Common myeloid progenitor, CD34-positive (primary cell): Measurements from ENCODE around the gene SDR42E1.

Source experiments
- CTCF ChIA-PET: fragments of 350-600 bp; sonication (Branson Sonifier 250); formaldehyde crosslinking; loops from one replicate; lab custom pipeline; 2021; ENCODE audit warnings: antibody characterized with exemption; lab: Charles Lee
- POLR2A ChIA-PET: fragments of 350-600 bp; sonication (Branson Sonifier 250); formaldehyde crosslinking; loops from one replicate; lab custom pipeline; 2021; ENCODE audit warnings: antibody characterized with exemption; lab: Charles Lee
- DNase-seq, 3 donors: peaks; one replicate each; pipeline versions ENCODE4 v3.0.0 to v3.0.0-alpha.2; 2013
- H3K27ac ChIP-seq, 2 experiments: 1 replicate in 1 of 2; 2 replicates in 1 of 2; pipeline ENCODE4 v1.7.0; 2013; ENCODE audit warnings: inconsistent platforms in 2 of 2, low read length in 2 of 2, mild to moderate bottlenecking in 2 of 2, low read depth in 1 of 2, moderate library complexity in 1 of 2; ENCODE audit not compliant: severe bottlenecking in 2 of 2, insufficient read depth in 1 of 2, poor library complexity in 1 of 2
- H3K27me3 ChIP-seq, 5 experiments: replicated peaks in 2 of 5; 1 replicate in 3 of 5; 2 replicates in 2 of 5; pipeline versions ENCODE4 v1.6.1 to v1.7.0; 2013; ENCODE audit warnings: low read length in 4 of 5, mild to moderate bottlenecking in 2 of 5, moderate library complexity in 2 of 5, inconsistent platforms in 1 of 5; ENCODE audit not compliant: insufficient read depth in 5 of 5, control insufficient read depth in 4 of 5
- H3K36me3 ChIP-seq, 4 experiments: 1 replicate in 2 of 4; 2 replicates in 2 of 4; pipeline versions ENCODE4 v1.6.1 to v1.7.0; 2013; ENCODE audit warnings: low read length in 3 of 4, control low read depth in 1 of 4, mild to moderate bottlenecking in 1 of 4; ENCODE audit not compliant: control insufficient read depth in 4 of 4, insufficient read depth in 4 of 4
- H3K4me1 ChIP-seq, 4 experiments: 1 replicate in 3 of 4; 2 replicates in 1 of 4; pipeline versions ENCODE4 v1.6.1 to v1.7.1; 2013; ENCODE audit warnings: low read length in 3 of 4, mild to moderate bottlenecking in 3 of 4, control low read depth in 1 of 4, inconsistent platforms in 1 of 4, moderate library complexity in 1 of 4; ENCODE audit not compliant: control insufficient read depth in 4 of 4, insufficient read depth in 4 of 4; ENCODE audit errors: control extremely low read depth in 1 of 4
- H3K4me3 ChIP-seq, 7 experiments: 1 replicate in 4 of 7; 2 replicates in 3 of 7; pipeline versions ENCODE4 v1.5.1 to v1.7.0; 2013; ENCODE audit warnings: mild to moderate bottlenecking in 7 of 7, low read length in 6 of 7, moderate library complexity in 6 of 7, inconsistent platforms in 2 of 7, low read depth in 2 of 7, control low read depth in 1 of 7; ENCODE audit not compliant: insufficient read depth in 4 of 7, control insufficient read depth in 1 of 7; ENCODE audit errors: extremely low read depth in 1 of 7
- H3K9me3 ChIP-seq, 5 experiments: 1 replicate in 4 of 5; 2 replicates in 1 of 5; pipeline versions ENCODE4 v1.6.1 to v1.7.1; 2013; ENCODE audit warnings: low read length in 4 of 5, mild to moderate bottlenecking in 2 of 5, inconsistent platforms in 1 of 5, low read depth in 1 of 5, moderate library complexity in 1 of 5; ENCODE audit not compliant: control insufficient read depth in 4 of 5, insufficient read depth in 2 of 5; ENCODE audit errors: control extremely low read depth in 1 of 5
- WGBS: methylation state at CpG from one replicate; pipeline ENCODE4 v1.1.5; 2013; ENCODE audit not compliant: insufficient coverage; 5-methylcytosine and 5-hydroxymethylcytosine counted together

SDR42E1 gene

DNA sequence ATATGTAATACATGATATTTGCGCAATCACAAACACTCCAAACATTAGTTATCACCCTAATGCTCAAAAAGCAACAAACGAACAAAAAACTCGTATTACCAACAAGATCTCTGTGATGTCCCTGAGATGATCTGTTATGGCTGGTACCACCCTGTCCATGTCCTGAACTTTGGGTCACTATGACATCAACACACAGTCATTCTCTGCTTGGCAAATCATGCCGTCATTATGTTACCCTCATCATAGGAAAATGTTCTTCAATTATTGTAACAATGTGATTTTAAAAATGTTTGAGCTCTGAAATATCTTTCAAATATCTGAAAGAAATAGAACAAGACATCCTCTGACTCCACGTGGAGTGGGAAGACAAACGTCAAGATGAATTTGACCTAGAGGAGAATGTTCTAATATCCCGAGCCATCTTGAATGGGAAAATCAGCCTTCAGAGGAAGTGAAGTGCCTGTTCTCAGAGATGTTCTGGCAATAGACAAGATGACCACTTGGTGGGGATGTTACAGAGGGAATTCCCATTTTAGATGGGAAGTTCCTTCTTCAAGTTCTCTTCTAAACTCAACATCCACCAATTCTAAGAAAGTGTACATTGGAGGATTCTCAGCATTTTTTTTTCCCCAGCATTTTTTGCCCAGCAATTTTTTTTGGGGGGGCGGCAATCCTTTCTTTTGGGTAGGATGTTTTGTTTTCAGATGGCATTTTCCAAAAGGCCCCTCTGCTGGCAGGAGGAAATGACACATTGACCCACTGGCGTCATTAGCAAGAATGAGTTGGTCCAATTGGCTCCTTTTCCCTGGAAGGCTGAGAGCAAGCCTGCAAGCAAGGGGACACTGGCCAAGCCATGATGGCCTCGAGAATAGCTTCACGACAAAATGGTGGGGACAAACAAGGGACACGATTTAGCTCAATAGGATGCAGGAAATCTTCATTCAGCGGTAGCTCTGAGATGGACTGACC, 20.1 kb upstream of the SDR42E1 start:
- ChIA-PET CTCF (no interaction called here), POLR2A (no interaction called here)
- no peaks in the 10 kb centered on the region for H3K4me1 ChIP-seq
- peaks cover 0 to 11% (median 6%) of the 10 kb centered on the region in 5 experiments for H3K27me3 ChIP-seq
- H3K9me3 ChIP-seq, result no peaks in the 10 kb centered on the region
- no peaks in the 10 kb centered on the region for H3K36me3 ChIP-seq
- DNase-seq, result peak; percentile 36 to 65 (median 43)
- H3K27ac ChIP-seq, result no peak overlapping the region
- WGBS, result 72% methylated on average over 11 of the region's 13 CpGs
- H3K4me3 ChIP-seq, result no peak overlapping the region

DNA sequence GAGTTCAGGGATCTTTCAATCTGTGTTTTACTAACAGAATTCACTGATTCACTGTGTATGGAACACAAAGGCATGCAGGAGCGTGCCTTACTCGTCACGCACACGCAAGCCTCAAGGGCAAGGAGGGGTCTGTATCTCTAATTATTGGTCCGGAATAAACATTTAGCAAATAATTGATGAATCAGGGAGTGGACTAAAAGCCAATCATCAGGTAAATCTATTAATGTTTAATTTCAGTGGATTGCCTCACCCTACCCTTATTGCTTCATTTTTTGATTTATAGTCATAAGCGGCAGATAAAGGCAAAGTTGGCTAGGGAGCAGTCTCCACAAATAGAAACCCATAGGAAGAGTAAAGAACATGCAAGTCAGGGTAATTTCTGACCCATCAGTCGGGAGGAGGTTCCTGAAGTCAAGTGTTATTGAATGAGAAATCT, 16.4 kb upstream of the SDR42E1 start:
- ChIA-PET CTCF (no interaction called here), POLR2A (no interaction called here)
- Histone ChIP-seq H3K4me3 (no peak overlapping the region), H3K36me3 (no peaks in the 10 kb centered on the region), H3K27ac (no peak overlapping the region), H3K27me3 (peaks cover 2 to 20% (median 4%) of the 10 kb centered on the region in 5 experiments), H3K9me3 (peaks cover 0 to 3% (median 0%) of the 10 kb centered on the region in 5 experiments), H3K4me1 (no peaks in the 10 kb centered on the region)
- WGBS, result 95% methylated on average over 5 of the region's 7 CpGs
- no peak for DNase-seq

DNA sequence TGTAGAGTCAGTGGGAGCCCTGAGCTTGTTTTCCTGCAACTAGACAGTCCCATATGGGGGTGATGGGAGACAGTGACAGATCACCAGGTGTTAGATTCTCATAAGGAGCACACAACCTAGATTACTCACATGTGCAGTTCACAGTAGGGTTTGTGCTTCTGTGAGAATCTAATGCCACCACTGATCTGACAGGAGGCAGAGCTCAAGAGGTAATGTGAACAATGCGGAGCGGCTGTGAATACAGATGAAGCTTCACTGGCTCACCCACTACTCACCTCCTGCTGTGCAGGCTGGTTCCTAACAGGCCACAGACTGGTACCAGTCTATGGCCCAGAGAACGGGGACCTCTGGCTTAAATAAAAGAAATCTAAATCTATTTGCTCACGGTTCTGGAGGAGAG, 13.6 kb upstream of the SDR42E1 start:
- H3K9me3 ChIP-seq, result peaks cover 0 to 3% (median 0%) of the 10 kb centered on the region in 5 experiments
- H3K27ac ChIP-seq, result no peak overlapping the region
- POLR2A ChIA-PET, result no interaction called here
- DNase-seq, result no peak
- no peaks in the 10 kb centered on the region for H3K4me1 ChIP-seq
- peaks cover 2 to 20% (median 4%) of the 10 kb centered on the region in 5 experiments for H3K27me3 ChIP-seq
- 92% methylated on average over 4 of the region's 4 CpGs for WGBS
- CTCF ChIA-PET, result no interaction called here
- H3K36me3 ChIP-seq, result no peaks in the 10 kb centered on the region
- no peak overlapping the region for H3K4me3 ChIP-seq

DNA sequence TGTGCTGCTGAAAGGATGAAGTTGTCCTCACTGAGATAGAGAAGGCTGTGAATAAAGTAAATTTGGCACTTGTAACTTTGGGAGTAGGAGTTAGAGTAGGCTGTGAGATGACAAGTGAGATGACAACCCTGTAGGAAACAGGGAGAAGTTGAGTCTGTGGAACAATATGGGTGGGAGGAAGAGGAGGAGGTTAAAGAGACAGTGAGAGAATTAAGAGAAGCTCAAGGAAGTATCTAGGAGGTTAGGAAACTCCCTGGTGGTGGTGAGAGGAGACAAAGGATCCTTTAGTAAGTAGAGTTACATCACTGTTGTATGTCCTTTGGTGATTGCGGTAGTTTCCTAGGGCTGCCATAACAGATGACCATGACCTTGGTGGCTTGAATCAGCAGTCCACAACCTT, 13.0 kb upstream of the SDR42E1 start:
- CTCF ChIA-PET, result no interaction called here
- Histone ChIP-seq H3K27me3 (peaks cover 2 to 23% (median 7%) of the 10 kb centered on the region in 5 experiments), H3K4me1 (no peaks in the 10 kb centered on the region), H3K9me3 (peaks cover 0 to 3% (median 0%) of the 10 kb centered on the region in 5 experiments), H3K4me3 (no peak overlapping the region), H3K27ac (no peak overlapping the region), H3K36me3 (no peaks in the 10 kb centered on the region)
- DNase-seq, result no peak
- 100% methylated on average over 1 of the region's 1 CpG for WGBS
- POLR2A ChIA-PET, result no interaction called here

DNA sequence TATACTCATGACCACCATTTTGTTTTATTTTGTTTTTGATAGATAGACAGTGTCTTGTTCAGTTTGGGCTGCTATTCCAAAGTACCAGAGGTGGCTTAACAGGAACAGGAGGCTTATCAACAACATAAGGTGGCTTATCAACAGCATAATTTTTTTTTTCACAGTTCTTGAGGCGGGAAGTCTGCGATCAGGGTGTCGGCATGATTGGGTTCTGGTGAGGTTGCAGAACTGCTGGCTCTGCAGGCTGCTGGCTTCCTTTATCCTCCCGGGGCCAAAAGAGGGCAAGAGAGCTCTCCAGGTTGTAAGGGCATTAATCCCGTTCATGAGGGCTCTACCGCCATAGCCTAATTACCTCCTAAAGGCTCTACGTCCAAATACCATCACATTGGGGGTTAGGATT, 11.9 kb upstream of the SDR42E1 start:
- no peak for DNase-seq
- Histone ChIP-seq H3K27ac (no peak overlapping the region), H3K27me3 (peaks cover 2 to 27% (median 7%) of the 10 kb centered on the region in 5 experiments), H3K36me3 (no peaks in the 10 kb centered on the region), H3K9me3 (peaks cover 0 to 3% (median 0%) of the 10 kb centered on the region in 5 experiments), H3K4me1 (no peaks in the 10 kb centered on the region), H3K4me3 (no peak overlapping the region)
- ChIA-PET POLR2A (no interaction called here), CTCF (no interaction called here)
- WGBS, result 85% methylated on average over 7 of the region's 7 CpGs

DNA sequence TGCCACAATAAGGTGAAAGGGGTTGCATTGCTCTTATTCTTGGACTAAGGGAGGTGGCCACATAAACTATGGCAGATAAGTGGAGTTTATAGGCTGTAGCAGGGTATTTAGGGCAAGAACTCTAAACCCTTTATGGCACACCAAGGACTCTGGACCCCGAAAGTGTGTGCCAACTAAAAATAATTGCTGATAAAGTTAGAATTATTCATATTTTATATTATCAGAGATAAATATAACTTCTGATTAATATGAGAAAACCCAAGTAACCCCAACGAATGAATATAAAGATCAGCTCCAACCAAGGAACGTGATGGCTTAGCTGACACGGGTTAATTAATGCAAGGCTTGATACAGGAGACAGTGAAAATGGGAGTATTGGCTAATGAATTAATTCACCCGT, 8.8 kb upstream of the SDR42E1 start:
- 91% methylated on average over 3 of the region's 5 CpGs for WGBS
- Histone ChIP-seq H3K36me3 (no peaks in the 10 kb centered on the region), H3K27ac (no peak overlapping the region), H3K9me3 (peaks cover 2 to 9% (median 4%) of the 10 kb centered on the region in 5 experiments), H3K27me3 (peaks cover 3 to 20% (median 7%) of the 10 kb centered on the region in 5 experiments), H3K4me3 (no peak overlapping the region), H3K4me1 (no peaks in the 10 kb centered on the region)
- POLR2A ChIA-PET, result no interaction called here
- CTCF ChIA-PET, result no interaction called here
- DNase-seq, result no peak

DNA sequence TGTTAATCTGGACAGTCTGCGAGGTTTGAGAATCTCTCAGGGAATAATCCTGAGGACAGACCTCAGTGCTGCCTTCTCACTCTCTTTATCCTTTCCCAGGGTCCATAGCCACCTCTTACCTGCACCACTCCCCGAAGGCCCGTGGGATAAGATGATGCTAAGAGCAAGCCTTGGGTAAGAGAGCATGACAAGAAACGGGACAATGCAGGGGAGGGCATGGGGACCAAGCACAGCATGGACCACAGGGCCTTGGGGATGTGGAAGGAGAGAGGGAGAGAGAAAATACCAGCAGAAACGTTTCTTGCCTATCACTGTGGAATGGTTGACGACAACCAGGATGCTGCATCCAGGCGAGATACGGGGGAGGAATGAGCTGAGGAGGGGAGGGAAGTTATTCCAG, 8.3 kb upstream of the SDR42E1 start:
- H3K27me3 ChIP-seq, result peaks cover 3 to 18% (median 7%) of the 10 kb centered on the region in 5 experiments
- no peaks in the 10 kb centered on the region for H3K4me1 ChIP-seq
- ChIA-PET CTCF (no interaction called here), POLR2A (no interaction called here)
- no peak for DNase-seq
- no peak overlapping the region for H3K4me3 ChIP-seq
- H3K9me3 ChIP-seq, result peaks cover 3 to 11% (median 7%) of the 10 kb centered on the region in 5 experiments
- H3K27ac ChIP-seq, result no peak overlapping the region
- WGBS, result 68% methylated on average over 7 of the region's 8 CpGs
- H3K36me3 ChIP-seq, result no peaks in the 10 kb centered on the region
